Hypothalamus (tissue), 51 donors: ENCODE measurements around the gene ZNF202.

Source experiments
- DNase-seq, 51 donors: peaks; one replicate each; lab custom pipeline; 2025; lab: John Stamatoyannopoulos, UW

ZNF202 gene

DNA sequence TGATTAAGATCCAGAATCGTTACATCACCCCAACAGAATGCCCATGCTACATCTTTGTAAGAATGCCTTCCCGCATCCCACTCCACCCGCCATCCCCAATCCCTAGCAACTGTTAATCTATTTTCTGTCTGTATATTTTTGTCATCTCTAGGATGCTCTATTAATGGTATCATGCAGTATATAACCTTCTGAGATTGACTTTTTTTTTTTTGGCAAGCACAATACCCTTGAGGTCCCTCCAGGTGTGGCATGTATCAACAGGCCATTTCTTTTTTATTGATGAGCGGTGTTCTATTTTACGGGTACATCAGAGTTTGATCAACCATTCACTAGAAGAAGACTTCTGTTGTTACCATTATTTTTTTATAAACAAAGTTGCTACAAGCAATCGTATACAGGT lies 56.9 kb downstream of the ZNF202 start:
- DNase-seq = no peak

GRCh38 chr11:123683428-123684170 lies 57.9 kb downstream of the ZNF202 start:
- peak in 1 of 51 donors; percentile 48 for DNase-seq

- peak in 9 of 51 donors; percentile 4 to 53 (median 12) for DNase-seq
Observed at GRCh38 chr11:123682696-123683410, 58.6 kb downstream of the ZNF202 start.

GRCh38 chr11:123681030-123681429 lies 60.4 kb downstream of the ZNF202 start:
- DNase-seq = peak in 1 of 51 donors; percentile 11

GRCh38 chr11:123678246-123678645 lies 63.2 kb downstream of the ZNF202 start:
- DNase-seq = no peak

- DNase-seq = no peak
Observed at GRCh38 chr11:123677510-123677909, 64.0 kb downstream of the ZNF202 start.

DNA sequence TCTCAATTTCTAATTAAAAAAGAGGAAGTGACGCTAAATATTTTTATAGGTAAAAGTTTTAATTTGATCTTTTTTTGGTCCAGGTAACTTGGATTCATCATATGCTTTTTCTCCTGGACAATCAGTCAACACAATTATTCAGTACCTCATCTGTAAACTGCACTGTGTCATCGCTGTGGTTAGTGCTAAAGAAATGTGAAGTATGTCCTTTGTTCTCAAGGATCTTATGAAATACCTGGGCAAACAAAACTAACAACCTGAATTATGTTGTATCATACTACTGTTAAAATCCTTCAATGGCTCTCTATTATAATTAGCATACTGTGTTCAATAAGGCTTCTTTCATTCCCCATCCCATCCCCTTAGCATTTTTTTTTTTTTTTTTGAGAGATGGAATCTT lies 67.2 kb downstream of the ZNF202 start:
- no peak for DNase-seq
